SK-N-SH treated with all-trans-retinoic acid at 6 μM for 48 hours (cell line): ENCODE results near the gene TAF15.

Source experiments
- ATAC-seq: fragments of 200-7000 bp; cut with Tn5 transposase; 3 replicates; pipeline ENCODE4 v1.9.1; 2020; ENCODE audit warnings: mild to moderate bottlenecking, moderate library complexity
- CSDC2 ChIP-seq: fragments of 250-450 bp; sonication (Bioruptor Pico); IDR thresholded peaks from 2 replicates; pipeline ENCODE4 v1.5.0; 2020; ENCODE audit warnings: mild to moderate bottlenecking, moderate library complexity
- CSRNP3 ChIP-seq: fragments of 250-450 bp; sonication (Bioruptor Pico); IDR thresholded peaks from 2 replicates; pipeline ENCODE4 v1.5.1; 2021; ENCODE audit warnings: mild to moderate bottlenecking, moderate library complexity
- ESRRG ChIP-seq: fragments of 250-450 bp; sonication (Bioruptor Pico); IDR thresholded peaks from 2 replicates; pipeline ENCODE4 v1.6.1; 2021; ENCODE audit warnings: mild to moderate bottlenecking
- GLIS3 ChIP-seq: fragments of 250-450 bp; sonication (Bioruptor Pico); IDR thresholded peaks from 2 replicates; pipeline ENCODE4 v1.5.0; 2020; ENCODE audit warnings: mild to moderate bottlenecking, moderate library complexity
- ISL1 ChIP-seq: fragments of 250-450 bp; sonication (Bioruptor Pico); IDR thresholded peaks from 2 replicates; pipeline ENCODE4 v2.1.2; 2022; ENCODE audit warnings: mild to moderate bottlenecking, moderate library complexity
- OSR1 ChIP-seq: fragments of 250-450 bp; sonication (Bioruptor Pico); IDR thresholded peaks from 2 replicates; pipeline ENCODE4 v1.8.0; 2022; ENCODE audit warnings: moderate library complexity, mild to moderate bottlenecking, inconsistent platforms
- PATZ1 ChIP-seq: fragments of 250-450 bp; sonication (Bioruptor Pico); IDR thresholded peaks from 2 replicates; pipeline ENCODE4 v1.8.0; 2020; ENCODE audit warnings: mild to moderate bottlenecking, moderate library complexity, borderline replicate concordance
- POU6F1 ChIP-seq: fragments of 250-450 bp; sonication (Bioruptor Pico); IDR thresholded peaks from 2 replicates; pipeline ENCODE4 v1.8.0; 2021; ENCODE audit warnings: low read depth, mild to moderate bottlenecking, moderate library complexity, borderline replicate concordance
- PPARA ChIP-seq: fragments of 250-450 bp; sonication (Bioruptor Pico); IDR thresholded peaks from 2 replicates; pipeline ENCODE4 v1.5.0; 2020; ENCODE audit warnings: mild to moderate bottlenecking, borderline replicate concordance
- RARB ChIP-seq: fragments of 250-450 bp; sonication (Bioruptor Pico); IDR thresholded peaks from 2 replicates; pipeline ENCODE4 v1.8.0; 2021; ENCODE audit warnings: mild to moderate bottlenecking, moderate library complexity
- SNAI2 ChIP-seq: fragments of 250-450 bp; sonication (Bioruptor Pico); IDR thresholded peaks from 2 replicates; pipeline ENCODE4 v1.5.0; 2020; ENCODE audit warnings: mild to moderate bottlenecking, moderate library complexity
- TCF4 ChIP-seq: fragments of 250-450 bp; sonication (Bioruptor Pico); IDR thresholded peaks from 2 replicates; pipeline ENCODE4 v1.8.0; 2021; ENCODE audit warnings: mild to moderate bottlenecking, moderate library complexity, borderline replicate concordance
- TOX ChIP-seq: fragments of 250-450 bp; sonication (Bioruptor Pico); IDR thresholded peaks from 2 replicates; pipeline ENCODE4 v1.8.0; 2021; ENCODE audit warnings: mild to moderate bottlenecking, moderate library complexity, borderline replicate concordance
- TSHZ2 ChIP-seq: fragments of 250-450 bp; sonication (Bioruptor Pico); IDR thresholded peaks from 2 replicates; pipeline ENCODE4 v1.5.0; 2020; ENCODE audit warnings: mild to moderate bottlenecking, moderate library complexity
- ZC3H10 ChIP-seq: fragments of 250-450 bp; sonication (Bioruptor Pico); IDR thresholded peaks from 2 replicates; pipeline ENCODE4 v1.5.1; 2021; ENCODE audit warnings: mild to moderate bottlenecking, moderate library complexity
- ZFP3 ChIP-seq: fragments of 250-450 bp; sonication (Bioruptor Pico); IDR thresholded peaks from 2 replicates; pipeline ENCODE4 v1.5.0; 2020; ENCODE audit warnings: mild to moderate bottlenecking, moderate library complexity
- ZFP30 ChIP-seq: fragments of 450-650 bp; formaldehyde crosslinking; IDR thresholded peaks from 2 replicates; pipeline ENCODE4 v1.5.0; 2022; ENCODE audit warnings: mild to moderate bottlenecking, moderate library complexity
- ZNF565 ChIP-seq: fragments of 450-650 bp; formaldehyde crosslinking; conservative IDR thresholded peaks from 2 replicates; pipeline ENCODE4 v1.5.0; 2020; ENCODE audit warnings: low read depth, mild to moderate bottlenecking, moderate library complexity
- ZNF70 ChIP-seq: fragments of 450-650 bp; formaldehyde crosslinking; IDR thresholded peaks from 2 replicates; pipeline ENCODE4 v1.5.0; 2020; ENCODE audit warnings: mild to moderate bottlenecking, moderate library complexity
- ZNF8 ChIP-seq: fragments of 450-650 bp; formaldehyde crosslinking; IDR thresholded peaks from 2 replicates; pipeline ENCODE4 v1.5.0; 2020; ENCODE audit warnings: mild to moderate bottlenecking, moderate library complexity

TAF15 gene

DNA sequence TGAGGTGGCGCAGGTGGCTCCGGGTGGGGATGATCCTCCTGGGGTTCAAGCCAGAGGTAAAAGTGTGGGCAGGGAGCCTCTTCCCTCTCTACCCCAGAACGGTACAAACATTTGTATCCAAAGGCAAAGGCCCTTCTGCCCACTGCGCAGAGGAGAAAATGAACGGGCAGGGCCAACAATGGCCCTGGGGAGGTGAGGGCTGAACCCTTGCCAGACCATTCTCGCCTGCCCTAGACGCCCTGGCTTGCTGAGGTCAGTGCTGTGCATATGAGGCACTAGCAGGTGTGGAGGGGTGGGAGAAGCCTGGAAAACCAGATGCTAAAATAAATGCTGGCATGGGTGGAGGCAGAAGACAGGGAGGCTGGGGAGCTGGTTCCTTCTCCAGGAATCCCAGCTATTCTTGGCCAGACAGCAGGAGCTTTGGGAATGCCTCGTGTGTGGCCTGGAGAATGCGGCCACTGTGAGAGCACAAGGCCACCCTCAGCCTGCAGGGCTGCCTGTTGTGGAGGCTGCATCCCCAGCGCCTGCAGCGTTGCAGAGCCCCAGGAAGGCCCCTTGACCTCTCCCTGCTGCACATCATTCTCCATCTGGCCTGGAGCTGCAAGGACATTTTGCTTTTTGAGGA is 44.1 kb upstream of the TAF15 start:
- ATAC-seq, result no peak
- no peak for TF ChIP-seq PPARA (CRISPR knock-in tag)
- TF ChIP-seq ESRRG (CRISPR knock-in tag), result no peak
- TF ChIP-seq ZFP30, result no peak
- TF ChIP-seq ZNF70 (CRISPR knock-in tag), result no peak
- TF ChIP-seq RARB, result no peak
- TF ChIP-seq ZNF8 (CRISPR knock-in tag), result no peak
- TF ChIP-seq SNAI2 (CRISPR knock-in tag), result no peak
- no peak for TF ChIP-seq ZNF565
- TF ChIP-seq PATZ1 (CRISPR knock-in tag), result no peak
- no peak for TF ChIP-seq TOX (CRISPR knock-in tag)

GRCh38 chr17:35765756-35766488 is 43.4 kb upstream of the TAF15 start:
- ATAC-seq, result no peak
- no peak for TF ChIP-seq TSHZ2 (CRISPR knock-in tag)
- no peak for TF ChIP-seq CSDC2 (CRISPR knock-in tag)
- TF ChIP-seq GLIS3 (CRISPR knock-in tag), result no peak
- no peak for TF ChIP-seq ZNF70 (CRISPR knock-in tag)
- TF ChIP-seq, all 23 proteins: peak for 0

GRCh38 chr17:35766489-35766877 is 42.8 kb upstream of the TAF15 start:
- no peak for ATAC-seq
- no peak for TF ChIP-seq ZNF70 (CRISPR knock-in tag)
- no peak for TF ChIP-seq ZNF8 (CRISPR knock-in tag)
- TF ChIP-seq TOX (CRISPR knock-in tag), result no peak

DNA sequence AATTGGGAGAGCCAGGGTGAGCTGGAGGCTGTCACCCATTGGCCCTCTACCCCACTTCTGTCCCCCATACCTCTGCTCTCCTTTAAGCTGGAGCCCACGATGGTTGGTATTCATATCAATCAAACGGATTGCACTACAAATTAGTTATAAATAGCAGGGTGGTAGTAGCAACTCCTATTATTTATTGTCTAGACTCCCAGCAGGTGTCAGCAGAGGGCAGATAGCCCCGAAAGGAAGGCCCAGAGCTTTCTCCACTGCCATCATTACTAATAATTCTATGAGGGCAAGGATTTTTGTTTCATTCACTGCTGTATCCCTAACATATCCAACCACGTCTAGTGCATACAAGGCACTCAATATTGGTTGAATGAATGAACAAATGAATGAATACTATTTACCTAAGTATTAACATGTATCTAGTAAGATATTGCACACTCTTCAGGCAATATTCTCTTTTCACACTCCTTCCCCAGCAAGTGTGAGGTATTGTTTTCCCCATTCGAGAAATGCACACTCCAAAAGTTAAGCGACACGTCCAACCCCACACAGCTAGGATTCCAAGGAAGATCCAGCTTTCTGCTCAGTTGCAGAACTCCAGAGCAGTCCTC is 42.3 kb upstream of the TAF15 start:
- peak; percentile 34 for ATAC-seq
- TF ChIP-seq PATZ1 (CRISPR knock-in tag) (no peak), ZNF8 (CRISPR knock-in tag) (no peak), PPARA (CRISPR knock-in tag) (no peak), RARB (no peak), OSR1 (no peak), GLIS3 (CRISPR knock-in tag) (no peak)

DNA sequence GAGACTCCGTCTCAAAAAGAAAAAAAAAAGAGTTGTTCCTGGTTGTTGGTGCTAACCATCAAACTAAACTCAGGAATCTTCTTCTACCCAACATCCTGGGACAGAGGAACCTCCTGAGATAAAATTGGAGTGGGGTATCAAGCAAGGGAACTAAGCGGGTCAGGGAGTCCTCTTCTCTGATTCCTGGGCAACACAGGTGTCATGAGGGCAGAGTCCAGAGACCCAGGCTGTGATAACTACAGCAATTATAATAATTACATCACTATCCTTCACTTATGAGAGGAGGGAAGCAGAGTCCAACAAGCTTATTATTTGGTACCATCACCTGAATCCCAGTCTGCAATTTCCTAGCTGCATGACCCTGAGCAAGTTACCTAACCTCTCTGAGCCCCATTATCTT is 40.5 kb upstream of the TAF15 start:
- ATAC-seq, result no peak
- TF ChIP-seq POU6F1 (CRISPR knock-in tag), result no peak
- no peak for TF ChIP-seq CSDC2 (CRISPR knock-in tag)
- no peak for TF ChIP-seq ISL1 (CRISPR knock-in tag)
- TF ChIP-seq ZNF8 (CRISPR knock-in tag), result no peak
- no peak for TF ChIP-seq ZFP3
- TF ChIP-seq ZC3H10 (CRISPR knock-in tag), result no peak
- TF ChIP-seq GLIS3 (CRISPR knock-in tag), result no peak
- TF ChIP-seq TSHZ2 (CRISPR knock-in tag), result no peak
- TF ChIP-seq ZNF565, result no peak
- no peak for TF ChIP-seq CSRNP3 (CRISPR knock-in tag)
- no peak for TF ChIP-seq TCF4
- no peak for TF ChIP-seq ZFP30
